GM18951 (cell line): ENCODE data around the gene REEP6.
"Not testable (repeated sequence)": the region's sequence is repeated elsewhere in the genome, so short reads cannot be mapped to it uniquely, and the experiment has no call there.

Experiments
- POLR2A ChIP-seq: IDR thresholded peaks from 4 replicates; pipeline ENCODE4 v1.6.1; 2011; ENCODE audit warnings: mild to moderate bottlenecking; ENCODE audit not compliant: insufficient read length, insufficient read depth; ENCODE audit errors: extremely low read depth
- in situ Hi-C: fragments of 300-500 bp; cut with MboI; formaldehyde crosslinking; loops from one replicate; pipeline ENCODE4 v1.12.0; 2022; ENCODE audit warnings: low sequenced_read_pairs, mixed read lengths, inconsistent platforms; ENCODE audit not compliant: unreplicated experiment

Gene REEP6

GRCh38 chr19:1471515-1472160 lies 19.3 kb upstream of the REEP6 start:
- in situ Hi-C loops: no loop called here
- TF ChIP-seq POLR2A: no peak

- in situ Hi-C loops: no loop called here
- TF ChIP-seq POLR2A: peak; percentile 20
Observed at GRCh38 chr19:1472231-1473084, 18.5 kb upstream of the REEP6 start.

DNA sequence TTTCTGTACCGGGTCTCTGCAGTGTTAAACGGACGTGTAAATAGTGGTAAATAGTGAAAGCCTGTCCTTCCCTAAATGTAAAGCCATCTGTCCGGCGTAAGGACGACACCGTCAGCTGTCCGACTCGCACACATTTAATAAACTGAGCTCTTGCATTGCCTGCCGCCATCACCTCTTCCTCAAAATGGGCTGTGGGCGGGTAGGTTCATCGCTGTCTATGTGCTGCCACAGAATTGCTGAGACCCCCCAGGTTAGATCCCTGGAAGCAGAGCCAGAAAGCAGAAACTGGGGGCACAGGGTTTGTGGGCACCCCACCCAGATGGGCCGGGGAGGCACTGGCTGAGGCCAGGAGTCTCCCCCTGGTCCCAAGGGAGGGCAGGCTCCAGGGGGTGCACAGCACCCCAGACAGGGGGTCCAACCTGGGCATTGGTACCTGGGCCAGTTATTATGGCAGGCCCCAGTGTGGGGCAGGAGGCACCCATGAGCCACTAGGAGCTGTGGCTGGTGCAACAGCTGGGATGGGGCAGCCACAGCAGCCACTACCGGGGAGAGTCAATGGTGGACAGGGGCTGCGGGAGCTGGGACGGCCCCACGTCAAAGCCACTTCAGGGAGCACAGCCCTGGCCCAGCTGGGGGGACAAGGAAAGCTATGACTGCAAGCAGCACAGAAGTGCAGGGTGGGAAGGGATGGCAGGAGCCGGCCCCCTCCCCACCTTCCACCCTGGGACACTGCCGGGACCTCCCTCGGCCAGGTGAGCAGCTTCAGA lies 17.7 kb upstream of the REEP6 start:
- TF ChIP-seq POLR2A: no peak
- in situ Hi-C loops: no loop called here

GRCh38 chr19:1474011-1474764 lies 16.8 kb upstream of the REEP6 start:
- in situ Hi-C loops: no loop called here
- TF ChIP-seq POLR2A: peak; percentile 6

DNA sequence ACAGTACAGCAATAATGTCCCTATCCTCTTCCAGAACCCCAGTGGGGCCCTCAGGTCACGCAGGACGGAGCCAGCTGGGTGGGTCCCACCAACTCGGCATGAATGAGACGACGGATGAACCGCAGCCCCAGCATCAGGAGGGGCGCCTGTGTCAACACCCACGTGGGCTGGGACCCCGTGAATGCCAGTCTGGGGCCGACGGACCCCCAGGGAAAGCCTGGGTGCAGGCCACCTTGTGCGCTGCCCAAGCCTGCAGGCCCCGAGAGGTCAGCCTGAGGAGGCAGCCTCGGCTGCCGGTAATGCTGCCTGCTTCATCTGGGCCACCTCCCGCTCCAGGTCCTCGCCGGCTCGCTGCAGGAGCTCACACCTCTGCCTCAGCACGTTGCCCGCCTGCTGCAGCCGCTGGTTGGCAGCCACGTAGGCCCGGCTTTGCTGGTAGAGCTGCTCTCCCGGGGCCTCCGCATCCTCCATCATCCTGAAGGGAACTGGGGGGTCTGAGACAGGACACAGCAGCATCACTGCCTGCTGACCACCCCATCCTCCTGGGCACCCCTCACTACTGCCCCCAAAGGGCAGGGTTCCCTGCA lies 16.1 kb upstream of the REEP6 start:
- no peak for TF ChIP-seq POLR2A
- in situ Hi-C loops: no loop called here

- in situ Hi-C loops: no loop called here
- no peak for TF ChIP-seq POLR2A
Observed at GRCh38 chr19:1475751-1476437, 15.1 kb upstream of the REEP6 start.

- in situ Hi-C loops: not testable (repeated sequence)
Observed at GRCh38 chr19:1477056-1477455, 13.9 kb upstream of the REEP6 start.

- in situ Hi-C loops: no loop called here
- TF ChIP-seq POLR2A: peak; percentile 88
Observed at GRCh38 chr19:1478934-1479707, 11.9 kb upstream of the REEP6 start, which contains the start of gene C19orf25. Gene C19orf25 (minus strand): TSS chr19:1479215. CDS start chr19:1478903, 312 bp downstream.

DNA sequence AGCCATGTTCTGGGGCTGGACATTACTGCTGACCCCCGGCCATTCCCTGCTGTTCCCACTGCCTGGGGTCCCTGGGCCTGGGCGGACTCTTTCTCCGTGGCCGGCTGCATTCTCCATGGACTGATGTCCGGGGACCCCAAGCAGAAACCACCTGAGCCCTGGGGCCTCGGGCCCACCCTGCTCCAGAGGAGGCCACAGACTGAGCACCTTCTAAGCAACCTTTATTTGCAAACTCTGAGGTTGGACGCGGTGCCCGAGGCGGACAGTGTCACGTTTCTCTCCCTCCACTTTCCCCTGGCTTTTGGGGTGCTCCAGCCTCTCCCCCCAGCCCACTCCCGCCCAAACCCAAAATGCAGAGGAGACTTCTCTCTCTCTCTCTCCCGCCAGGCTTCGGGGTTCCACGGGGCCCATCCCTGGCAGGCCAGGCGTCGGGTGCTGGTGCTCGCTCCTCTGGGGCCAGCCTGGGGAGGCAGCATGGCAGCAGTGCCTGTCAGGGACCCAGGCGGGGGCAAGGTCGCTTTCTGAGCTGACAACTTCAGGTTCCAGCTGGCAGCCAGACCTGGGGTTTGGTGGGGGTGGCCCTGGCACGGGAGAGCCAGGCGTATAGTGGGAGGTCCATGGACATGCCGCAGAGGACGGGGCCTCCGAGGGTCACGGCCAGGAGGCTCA lies 9.6 kb upstream of the REEP6 start:
- TF ChIP-seq POLR2A: no peak
- in situ Hi-C loops: no loop called here

DNA sequence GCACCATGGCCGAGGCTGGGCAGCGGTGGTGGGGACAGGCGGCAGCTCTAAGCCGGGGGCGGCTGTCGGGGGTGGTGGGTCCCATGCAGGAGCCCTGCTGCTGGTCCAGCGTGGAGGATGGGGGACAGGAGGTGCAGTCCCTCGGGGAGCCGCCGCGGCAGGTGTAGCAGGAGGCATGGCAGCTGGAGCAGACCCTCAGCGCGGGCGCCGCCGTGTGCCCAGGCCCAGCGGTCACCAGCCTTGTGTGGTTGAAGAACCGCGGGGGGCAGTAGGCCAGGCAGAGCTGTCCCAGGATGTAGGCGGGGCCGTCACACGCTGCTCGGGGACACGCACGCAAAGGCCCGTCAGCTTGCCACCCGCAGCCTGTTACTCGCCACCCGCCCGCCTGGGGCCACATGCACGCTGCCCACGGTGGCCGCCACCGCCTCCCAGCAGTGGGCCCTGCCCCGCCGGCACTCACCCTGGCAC lies 9.1 kb upstream of the REEP6 start:
- in situ Hi-C loops: no loop called here
- TF ChIP-seq POLR2A: no peak
